Natural killer cell treated with Interleukin-12 subunit alpha and Interleukin-12 subunit beta and Interleukin-15 and Interleukin-18, amount 100 ng/mL, for 72 hours (primary cell): ENCODE data around the gene PIGX. TPM values are rescaled to one million over a fixed set of nuclear protein-coding genes. Genes with fewer than 3 reads are reported as not detected.

Experiments used
- ATAC-seq, 2 donors: fragments of 150-1000 bp; cut with Tn5 transposase in 1 of 2; sonication (Bioruptor Pico), chemical (Tn5 transposase) in 1 of 2; 2 replicates each; pipeline ENCODE4 v1.10.0; 2021
- DNase-seq: peaks from one replicate; pipeline ENCODE4 v3.0.0; 2022; ENCODE audit warnings: low spot score
- H3K27ac Mint-ChIP-seq, 2 donors: 1 replicate in 1 of 2; 2 replicates in 1 of 2; pipeline ENCODE4 v1.8.0; 2022; ENCODE audit warnings: mixed read lengths in 2 of 2, mild to moderate bottlenecking in 1 of 2, moderate library complexity in 1 of 2
- H3K27me3 Mint-ChIP-seq, 2 donors: 1 replicate in 1 of 2; 2 replicates in 1 of 2; pipeline ENCODE4 v1.8.0; 2022; ENCODE audit warnings: mixed read lengths in 2 of 2
- H3K36me3 Mint-ChIP-seq: one replicate; pipeline ENCODE4 v1.8.0; 2022; ENCODE audit warnings: mixed read lengths
- H3K4me1 Mint-ChIP-seq, 2 donors: 1 replicate in 1 of 2; 2 replicates in 1 of 2; pipeline ENCODE4 v1.8.0; 2022; ENCODE audit warnings: low read depth in 2 of 2, mixed read lengths in 2 of 2, mild to moderate bottlenecking in 1 of 2
- H3K4me3 Mint-ChIP-seq: one replicate; pipeline ENCODE4 v1.8.0; 2022; ENCODE audit warnings: mixed read lengths
- H3K9me3 Mint-ChIP-seq: 2 replicates; pipeline ENCODE4 v1.8.0; 2022; ENCODE audit warnings: mixed read lengths
- total RNA-seq, 2 donors: library from RNA; stranded (reverse); gene quantifications; one replicate each; pipeline ENCODE4 v1.2.3, GENCODE V29; 2022

The PIGX gene
- total RNA-seq, 2 donors from 2014 or later: 28.1 to 33.6 TPM

- no peaks in the 10 kb centered on the region for H3K27me3 Mint-ChIP-seq
- H3K36me3 Mint-ChIP-seq: no peaks in the 10 kb centered on the region
- peaks cover 19 to 20% of the 10 kb centered on the region in 2 donors for H3K4me1 Mint-ChIP-seq
- ATAC-seq: no peak
- H3K4me3 Mint-ChIP-seq: no peak overlapping the region
- DNase-seq: no peak
- peak overlapping the region in 1 of 2 donors; percentile 31 for H3K27ac Mint-ChIP-seq
- no peaks in the 10 kb centered on the region for H3K9me3 Mint-ChIP-seq
Observed at GRCh38 chr3:196689941-196690660, 22.1 kb upstream of the PIGX start.

DNA sequence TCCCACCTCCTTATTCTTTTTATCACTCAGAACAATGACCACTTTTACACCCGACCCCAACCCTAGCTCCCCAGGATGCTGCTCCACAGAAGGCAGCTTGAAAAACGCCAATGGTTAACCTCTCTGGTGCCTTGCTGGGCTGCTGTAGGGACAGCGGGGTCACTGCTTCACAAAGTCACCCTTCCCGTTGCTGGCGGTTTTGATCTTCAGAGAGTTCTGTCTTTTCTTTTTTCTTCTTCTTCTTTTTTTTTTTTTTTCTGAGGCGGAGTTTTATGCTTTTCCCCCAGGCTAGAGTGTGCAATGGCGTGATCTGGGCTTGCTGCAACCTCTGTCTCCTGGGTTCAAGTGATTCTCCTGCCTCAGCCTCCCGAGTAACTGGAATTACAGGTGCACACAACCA lies 20.8 kb upstream of the PIGX start:
- no peak for DNase-seq
- Mint-ChIP-seq H3K27me3 (no peaks in the 10 kb centered on the region), H3K36me3 (no peaks in the 10 kb centered on the region), H3K4me3 (no peak overlapping the region), H3K4me1 (peaks cover 10 to 20% of the 10 kb centered on the region in 2 donors), H3K9me3 (no peaks in the 10 kb centered on the region), H3K27ac (no peak overlapping the region)
- no peak for ATAC-seq

- Mint-ChIP-seq H3K9me3 (no peaks in the 10 kb centered on the region), H3K4me3 (no peak overlapping the region), H3K27ac (no peak overlapping the region), H3K27me3 (no peaks in the 10 kb centered on the region), H3K36me3 (no peaks in the 10 kb centered on the region), H3K4me1 (peaks cover 0 to 9% of the 10 kb centered on the region in 2 donors)
- DNase-seq: no peak
- no peak for ATAC-seq
Observed at GRCh38 chr3:196694202-196694638, 18.0 kb upstream of the PIGX start.

GRCh38 chr3:196694941-196695848 lies 17.0 kb upstream of the PIGX start:
- Mint-ChIP-seq H3K27ac (peak overlapping the region; percentile 60 to 84), H3K4me1 (peaks cover 0 to 9% of the 10 kb centered on the region in 2 donors), H3K9me3 (no peaks in the 10 kb centered on the region), H3K36me3 (no peaks in the 10 kb centered on the region), H3K4me3 (no peak overlapping the region), H3K27me3 (no peaks in the 10 kb centered on the region)
- peak; percentile 57 to 60 for ATAC-seq
- DNase-seq: no peak

GRCh38 chr3:196695849-196696226 lies 16.3 kb upstream of the PIGX start:
- DNase-seq: no peak
- H3K9me3 Mint-ChIP-seq: no peaks in the 10 kb centered on the region
- ATAC-seq: no peak
- no peaks in the 10 kb centered on the region for H3K36me3 Mint-ChIP-seq
- H3K27ac Mint-ChIP-seq: peak overlapping the region; percentile 60 to 84
- H3K4me3 Mint-ChIP-seq: no peak overlapping the region
- H3K27me3 Mint-ChIP-seq: no peaks in the 10 kb centered on the region
- H3K4me1 Mint-ChIP-seq: peaks cover 0 to 9% of the 10 kb centered on the region in 2 donors

- no peak overlapping the region for H3K4me3 Mint-ChIP-seq
- no peak overlapping the region for H3K27ac Mint-ChIP-seq
- no peaks in the 10 kb centered on the region for H3K36me3 Mint-ChIP-seq
- ATAC-seq (no peak), DNase-seq (no peak)
- H3K9me3 Mint-ChIP-seq: no peaks in the 10 kb centered on the region
- H3K27me3 Mint-ChIP-seq: no peaks in the 10 kb centered on the region
- H3K4me1 Mint-ChIP-seq: peaks cover 0 to 9% of the 10 kb centered on the region in 2 donors
Observed at GRCh38 chr3:196697270-196697669, 14.9 kb upstream of the PIGX start.

DNA sequence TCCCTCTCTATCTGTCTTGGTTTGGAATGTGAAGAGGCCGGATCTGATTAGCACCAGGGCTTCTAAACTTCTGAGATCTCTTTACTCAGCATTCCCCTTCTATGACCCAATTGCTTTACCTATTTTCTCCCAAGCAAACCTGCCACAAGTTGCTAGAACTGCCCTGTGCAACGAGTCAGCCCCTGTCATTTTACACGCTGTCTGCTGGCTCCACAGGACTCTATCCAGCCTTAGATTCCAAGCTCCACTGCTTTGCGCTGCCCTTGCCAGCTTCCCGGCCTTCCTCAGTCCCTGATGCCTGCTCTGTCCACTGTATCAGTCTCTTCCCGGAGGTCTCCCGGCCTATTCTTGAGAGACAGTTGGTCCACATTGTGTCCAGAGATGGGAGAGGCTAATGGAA lies 12.4 kb upstream of the PIGX start:
- Mint-ChIP-seq H3K27me3 (no peaks in the 10 kb centered on the region), H3K36me3 (no peaks in the 10 kb centered on the region), H3K9me3 (no peaks in the 10 kb centered on the region), H3K4me1 (peaks cover 0 to 9% of the 10 kb centered on the region in 2 donors), H3K4me3 (no peak overlapping the region), H3K27ac (no peak overlapping the region)
- ATAC-seq (no peak), DNase-seq (no peak)

- H3K4me3 Mint-ChIP-seq: no peak overlapping the region
- H3K27ac Mint-ChIP-seq: no peak overlapping the region
- no peaks in the 10 kb centered on the region for H3K36me3 Mint-ChIP-seq
- H3K4me1 Mint-ChIP-seq: peaks cover 0 to 3% of the 10 kb centered on the region in 2 donors
- ATAC-seq (no peak), DNase-seq (no peak)
- H3K27me3 Mint-ChIP-seq: no peaks in the 10 kb centered on the region
- no peaks in the 10 kb centered on the region for H3K9me3 Mint-ChIP-seq
Observed at GRCh38 chr3:196700801-196701200, 11.4 kb upstream of the PIGX start.

DNA sequence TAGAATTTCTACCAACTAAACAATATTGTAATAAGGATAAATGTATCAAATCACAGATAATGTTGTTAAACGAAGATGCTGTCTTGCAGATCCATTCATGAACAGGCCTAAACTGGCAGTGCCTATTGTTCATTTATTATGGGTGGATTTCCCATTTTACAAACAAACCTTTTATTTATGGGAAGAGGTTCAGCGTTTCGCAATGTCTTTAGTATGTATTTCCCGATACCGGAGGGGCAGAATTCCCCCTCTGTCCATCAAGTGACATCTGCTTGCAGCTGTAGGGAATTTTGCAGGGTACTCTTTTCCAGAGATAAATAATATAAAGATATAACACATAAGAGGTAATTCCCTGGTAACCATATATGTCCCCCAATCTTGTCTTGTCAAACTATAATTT lies 5.8 kb upstream of the PIGX start:
- Mint-ChIP-seq H3K4me1 (peaks cover 2 to 11% of the 10 kb centered on the region in 2 donors), H3K36me3 (no peaks in the 10 kb centered on the region), H3K27me3 (no peaks in the 10 kb centered on the region), H3K4me3 (no peak overlapping the region), H3K9me3 (no peaks in the 10 kb centered on the region), H3K27ac (no peak overlapping the region)
- DNase-seq (no peak), ATAC-seq (no peak)

DNA sequence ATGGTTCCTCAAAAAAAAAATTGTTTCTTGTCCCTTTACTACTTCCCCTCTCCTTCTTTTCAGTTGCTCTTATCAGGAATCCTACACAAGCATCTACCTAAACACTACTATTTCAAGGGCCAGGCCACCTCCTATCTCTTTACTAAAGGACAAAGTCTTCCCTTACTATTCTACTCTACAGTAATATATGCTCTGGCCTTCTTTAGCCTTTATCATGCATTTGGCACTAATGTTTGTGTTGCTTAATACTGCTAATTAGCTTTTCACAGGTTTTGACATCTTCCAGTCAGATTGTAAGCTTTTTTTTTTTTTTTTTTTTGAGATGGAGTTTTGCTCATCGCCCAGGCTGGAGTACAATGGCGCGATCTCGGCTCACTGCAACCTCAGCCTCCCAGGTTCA lies 5.4 kb upstream of the PIGX start:
- H3K36me3 Mint-ChIP-seq: no peaks in the 10 kb centered on the region
- no peaks in the 10 kb centered on the region for H3K9me3 Mint-ChIP-seq
- no peaks in the 10 kb centered on the region for H3K27me3 Mint-ChIP-seq
- H3K4me1 Mint-ChIP-seq: peaks cover 6 to 15% of the 10 kb centered on the region in 2 donors
- ATAC-seq (no peak), DNase-seq (no peak)
- no peak overlapping the region for H3K27ac Mint-ChIP-seq
- no peak overlapping the region for H3K4me3 Mint-ChIP-seq

DNA sequence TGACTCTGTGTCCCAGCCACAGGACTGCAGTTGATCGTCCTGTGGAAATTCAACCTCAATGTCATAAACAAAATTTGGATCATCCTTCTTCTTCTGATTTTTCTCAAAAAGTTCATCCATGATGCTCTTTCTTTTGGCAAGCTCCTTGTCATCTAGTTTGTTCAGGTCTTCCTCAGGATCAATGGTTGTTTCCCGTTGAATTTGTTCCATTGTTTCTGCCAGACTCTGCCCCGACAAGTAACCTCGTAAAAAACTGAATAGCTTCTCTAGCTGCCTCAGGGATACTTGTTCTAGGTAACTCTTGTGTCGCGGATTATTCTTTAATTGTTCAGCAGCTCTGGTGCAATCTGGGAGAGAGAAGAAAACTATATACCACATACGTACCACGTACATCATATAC lies 4.6 kb upstream of the PIGX start:
- H3K4me1 Mint-ChIP-seq: peaks cover 8 to 18% of the 10 kb centered on the region in 2 donors
- no peak overlapping the region for H3K4me3 Mint-ChIP-seq
- H3K27ac Mint-ChIP-seq: no peak overlapping the region
- no peaks in the 10 kb centered on the region for H3K36me3 Mint-ChIP-seq
- DNase-seq (no peak), ATAC-seq (no peak)
- H3K27me3 Mint-ChIP-seq: no peaks in the 10 kb centered on the region
- no peaks in the 10 kb centered on the region for H3K9me3 Mint-ChIP-seq

DNA sequence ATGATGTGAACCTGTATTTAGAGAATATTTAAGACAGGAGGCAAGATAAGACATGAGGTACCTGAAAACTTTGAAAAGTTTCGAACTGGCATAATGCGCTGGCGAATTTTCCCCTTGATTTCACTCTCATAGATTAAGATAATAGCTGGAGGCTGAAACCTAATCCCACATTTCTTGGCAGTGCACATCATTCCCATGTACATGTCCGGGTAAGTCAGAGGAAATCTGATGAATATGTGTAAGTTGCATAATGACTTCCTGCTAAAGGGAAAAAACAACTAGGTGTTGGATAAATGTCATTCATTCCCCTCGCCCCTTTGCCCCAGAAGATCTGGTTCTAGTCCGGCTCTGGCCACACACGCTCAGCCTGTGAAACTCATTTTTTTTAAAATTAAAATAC lies 3.7 kb upstream of the PIGX start:
- Mint-ChIP-seq H3K27me3 (no peaks in the 10 kb centered on the region), H3K4me3 (no peak overlapping the region), H3K27ac (no peak overlapping the region), H3K4me1 (peaks cover 11 to 18% of the 10 kb centered on the region in 2 donors), H3K9me3 (no peaks in the 10 kb centered on the region), H3K36me3 (no peaks in the 10 kb centered on the region)
- ATAC-seq (no peak), DNase-seq (no peak)

- DNase-seq: no peak
- Mint-ChIP-seq H3K9me3 (no peaks in the 10 kb centered on the region), H3K36me3 (no peaks in the 10 kb centered on the region), H3K27me3 (no peaks in the 10 kb centered on the region), H3K4me3 (peak overlapping the region; percentile 86), H3K27ac (peak overlapping the region; percentile 74 to 76), H3K4me1 (peaks cover 11 to 18% of the 10 kb centered on the region in 2 donors)
- ATAC-seq: peak; percentile 77 to 81
Observed at GRCh38 chr3:196712514-196713413, 587 bp downstream of the PIGX start.
